Astrocyte of the spinal cord (primary cell): ENCODE results near the gene DGCR2.

Experiments
- DNase-seq: peaks from one replicate; pipeline ENCODE4 v3.0.0; 2011; ENCODE audit warnings: low read depth, low spot score
- H3K4me3 ChIP-seq: 2 replicates; pipeline ENCODE4 v1.5.1; 2011; ENCODE audit warnings: low read depth, mild to moderate bottlenecking, low read length, moderate library complexity
- in situ Hi-C: cut with HindIII; loops from 2 replicates; pipeline ENCODE4 v1.10.0; 2017; ENCODE audit warnings: low sequenced_read_pairs
- TF ChIP-seq, protein P1 (sequence below): IDR thresholded peaks from 2 replicates; pipeline ENCODE4 v1.5.1; 2012; ENCODE audit warnings: low read depth, mild to moderate bottlenecking, low read length, inconsistent platforms

DGCR2 gene

DNA sequence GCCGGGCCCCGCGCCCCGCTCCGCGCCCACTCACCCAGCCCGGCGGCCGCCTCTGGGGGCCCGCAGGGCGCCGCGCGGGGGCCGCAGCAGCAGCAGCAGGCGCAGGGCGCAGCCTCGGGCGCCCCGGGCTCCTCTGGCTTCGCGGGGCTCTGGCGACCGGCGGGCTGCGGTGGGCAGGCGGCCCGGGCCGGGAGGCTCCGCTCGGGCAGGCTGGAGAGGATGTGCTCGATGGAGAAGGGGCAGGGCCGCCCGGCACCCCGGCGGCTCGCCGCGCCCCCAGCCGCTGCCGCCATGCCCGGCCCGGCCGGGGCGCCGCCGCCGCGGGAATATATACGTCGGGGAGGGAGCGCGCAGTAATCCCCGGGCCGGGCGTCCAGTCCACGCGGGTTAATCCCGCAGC, 27.8 kb upstream of the DGCR2 start, which contains the start of gene GSC2:
Gene GSC2 (minus strand): TSS at position 302 of the 400 bp plus-strand sequence. CDS start 9 bp downstream, at position 293.
- no peak for DNase-seq
- no peak within 1 kb of the TSS for H3K4me3 ChIP-seq
- TF ChIP-seq, protein P1, sequence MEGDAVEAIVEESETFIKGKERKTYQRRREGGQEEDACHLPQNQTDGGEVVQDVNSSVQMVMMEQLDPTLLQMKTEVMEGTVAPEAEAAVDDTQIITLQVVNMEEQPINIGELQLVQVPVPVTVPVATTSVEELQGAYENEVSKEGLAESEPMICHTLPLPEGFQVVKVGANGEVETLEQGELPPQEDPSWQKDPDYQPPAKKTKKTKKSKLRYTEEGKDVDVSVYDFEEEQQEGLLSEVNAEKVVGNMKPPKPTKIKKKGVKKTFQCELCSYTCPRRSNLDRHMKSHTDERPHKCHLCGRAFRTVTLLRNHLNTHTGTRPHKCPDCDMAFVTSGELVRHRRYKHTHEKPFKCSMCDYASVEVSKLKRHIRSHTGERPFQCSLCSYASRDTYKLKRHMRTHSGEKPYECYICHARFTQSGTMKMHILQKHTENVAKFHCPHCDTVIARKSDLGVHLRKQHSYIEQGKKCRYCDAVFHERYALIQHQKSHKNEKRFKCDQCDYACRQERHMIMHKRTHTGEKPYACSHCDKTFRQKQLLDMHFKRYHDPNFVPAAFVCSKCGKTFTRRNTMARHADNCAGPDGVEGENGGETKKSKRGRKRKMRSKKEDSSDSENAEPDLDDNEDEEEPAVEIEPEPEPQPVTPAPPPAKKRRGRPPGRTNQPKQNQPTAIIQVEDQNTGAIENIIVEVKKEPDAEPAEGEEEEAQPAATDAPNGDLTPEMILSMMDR, result no peak
- in situ Hi-C loops, result no loop called here

DNA sequence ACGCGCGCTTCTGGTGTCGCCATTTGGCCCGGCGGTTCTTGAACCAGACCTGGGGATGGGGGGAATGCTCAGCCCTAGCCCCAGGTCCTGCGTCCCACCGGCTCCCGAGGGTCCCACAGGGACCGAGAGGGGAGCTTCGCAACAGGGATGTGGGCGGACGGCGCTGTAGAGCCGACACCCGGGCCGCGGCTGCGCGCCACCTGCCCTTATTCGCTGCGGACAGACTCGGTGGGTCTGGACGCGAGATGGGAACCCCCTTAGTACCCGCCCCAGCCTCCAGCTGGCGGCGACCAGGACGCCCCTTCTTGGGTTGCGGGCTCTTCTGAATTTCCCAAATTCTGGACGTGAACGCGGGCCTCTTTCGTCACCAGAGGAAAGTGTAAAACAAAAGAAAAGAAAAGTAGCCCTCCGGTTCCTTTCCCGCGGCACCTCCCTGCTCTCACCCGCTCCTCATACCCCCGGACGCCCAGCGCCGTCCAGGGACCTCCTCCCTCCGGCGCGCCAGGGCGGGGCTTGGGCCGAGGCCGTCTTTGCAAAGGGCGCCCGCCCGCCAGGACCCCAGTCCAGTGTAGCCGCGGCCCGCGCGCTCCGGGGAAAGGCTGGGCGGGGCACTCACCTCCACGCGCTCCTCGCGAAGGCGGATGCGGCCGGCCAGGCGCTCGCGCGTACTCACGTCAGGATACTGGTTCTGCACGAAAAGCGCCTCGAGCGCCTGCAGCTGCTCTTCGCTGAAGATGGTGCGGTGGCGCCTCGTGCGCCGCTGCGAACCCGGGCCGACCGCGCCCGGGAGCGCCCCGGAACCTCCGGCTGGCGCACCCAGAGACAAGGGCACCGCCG, 27.1 kb upstream of the DGCR2 start:
- TF ChIP-seq, protein P1, result no peak
- in situ Hi-C loops, result no loop called here
- no peak for DNase-seq
- no peak overlapping the region for H3K4me3 ChIP-seq

DNA sequence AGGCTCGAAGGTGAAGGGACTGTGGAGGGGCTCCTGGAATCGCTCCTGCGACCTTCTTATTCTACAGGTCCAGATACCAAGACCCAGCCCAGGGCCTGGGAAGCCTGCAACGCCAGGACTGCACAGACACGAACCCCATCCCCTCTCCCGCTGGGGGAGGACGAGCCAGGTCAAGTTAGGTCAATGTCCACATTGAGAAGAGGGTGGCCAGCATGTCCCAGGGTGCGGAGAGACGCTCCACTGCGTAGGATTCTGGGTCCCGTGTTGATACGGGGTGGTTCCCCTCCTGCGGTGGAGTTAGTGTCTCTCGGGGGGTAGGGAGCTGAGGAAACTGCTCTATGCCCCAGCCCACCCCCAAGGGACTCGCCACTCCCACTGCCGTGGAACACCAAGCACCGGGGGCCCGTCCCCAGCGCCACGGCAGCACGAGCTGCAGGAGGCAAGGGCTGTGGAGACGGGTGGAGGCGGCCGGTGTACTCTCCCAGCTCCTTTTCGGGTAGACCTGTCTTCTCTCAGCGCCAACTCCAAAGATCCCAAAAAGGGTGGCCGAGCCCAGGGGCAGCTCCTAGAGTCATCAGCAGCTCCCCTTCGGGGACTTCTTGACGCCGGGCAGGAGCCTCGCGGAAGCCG, 26.3 kb upstream of the DGCR2 start:
- TF ChIP-seq, protein P1, result no peak
- no peak for DNase-seq
- in situ Hi-C loops, result no loop called here
- no peak overlapping the region for H3K4me3 ChIP-seq

DNA sequence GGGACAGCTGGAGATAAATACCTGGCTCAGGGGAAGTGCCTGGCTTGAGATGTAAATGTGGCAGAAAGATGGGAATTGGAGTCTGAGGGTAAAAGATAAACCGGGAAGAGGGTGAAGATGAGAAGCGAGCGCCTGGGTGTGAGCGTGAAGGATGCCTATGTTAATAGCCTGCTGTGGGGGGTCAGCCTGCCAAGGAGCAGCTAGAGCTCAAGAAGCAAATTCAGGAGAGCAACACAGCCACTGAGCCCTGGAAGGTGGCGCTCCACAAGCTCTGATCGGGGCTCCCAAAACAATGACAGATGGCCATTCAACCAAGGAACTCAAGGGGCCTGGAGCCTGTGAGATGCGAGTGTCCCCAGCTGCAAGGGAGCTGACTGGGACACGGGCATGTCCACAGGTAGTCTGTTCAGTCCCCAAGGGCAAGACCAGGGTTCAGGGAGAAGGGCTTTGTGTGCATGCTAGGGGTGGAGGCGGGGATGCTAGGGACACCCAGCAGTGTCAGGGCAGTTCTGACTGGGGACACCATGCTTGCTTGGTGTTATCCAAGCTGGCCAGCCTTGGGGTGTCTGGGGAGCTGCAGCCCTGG, 25.1 kb upstream of the DGCR2 start:
- TF ChIP-seq, protein P1, result no peak
- in situ Hi-C loops, result no loop called here
- H3K4me3 ChIP-seq, result no peak overlapping the region
- DNase-seq, result no peak

DNA sequence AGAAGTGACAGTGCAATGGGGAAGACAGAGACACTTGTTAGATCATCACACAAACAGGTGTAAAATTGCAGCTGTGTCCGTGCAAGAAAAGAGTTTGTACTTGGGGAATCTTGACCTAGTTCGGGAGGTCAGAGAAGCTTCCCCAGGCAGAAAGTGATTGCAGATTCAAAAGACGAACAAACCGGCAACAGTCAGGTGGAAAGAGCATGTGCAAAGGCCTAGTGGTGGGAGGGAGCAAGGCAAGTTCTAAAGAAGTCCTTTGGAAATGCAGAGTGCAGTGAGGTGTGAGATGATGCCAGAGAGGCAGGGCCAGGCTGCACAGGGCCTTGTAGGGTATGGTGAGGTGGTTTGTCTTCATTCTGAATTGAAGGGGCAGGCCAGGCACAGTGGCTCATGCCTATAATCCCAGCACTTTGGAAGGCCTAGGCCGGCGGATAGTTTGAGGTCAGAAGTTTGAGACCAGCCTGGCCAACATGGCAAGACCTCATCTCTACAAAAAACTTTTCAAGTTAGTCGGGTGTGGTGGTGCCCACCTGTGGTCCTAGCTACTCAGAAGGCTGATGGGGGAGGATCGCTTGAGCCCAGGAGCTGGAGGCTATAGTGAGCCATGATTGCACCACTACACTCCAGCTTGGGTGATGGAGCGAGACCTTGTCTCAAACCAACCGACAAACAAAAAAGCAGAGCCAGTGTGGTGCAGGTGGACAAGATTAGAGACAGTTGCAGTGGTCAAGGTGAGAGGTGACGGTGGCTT, 24.2 kb upstream of the DGCR2 start:
- DNase-seq, result no peak
- in situ Hi-C loops, result no loop called here
- H3K4me3 ChIP-seq, result no peak overlapping the region
- TF ChIP-seq, protein P1, result no peak

DNA sequence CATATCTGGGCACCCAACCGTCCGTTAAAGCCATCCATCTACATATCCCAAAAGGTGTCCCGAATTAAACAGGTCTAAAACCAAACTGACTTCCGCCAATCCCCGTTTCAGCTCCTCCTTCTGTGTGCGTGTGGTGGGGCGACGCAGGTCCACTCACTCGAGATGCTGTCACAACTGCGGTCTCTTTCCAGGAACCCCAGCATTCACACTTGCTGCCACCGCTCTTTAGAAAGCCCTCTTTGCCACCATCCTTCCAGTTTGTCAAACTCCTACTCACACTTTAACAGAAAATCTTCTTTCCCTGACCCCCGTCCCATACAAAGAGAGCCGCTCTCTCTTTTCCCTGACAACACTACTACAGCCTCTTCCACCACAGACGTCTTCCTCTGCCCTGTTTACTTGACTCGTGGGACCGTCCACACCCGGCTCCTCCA, 21.8 kb upstream of the DGCR2 start:
- no peak for DNase-seq

More for the DNA sequence above, 21.8 kb upstream of the DGCR2 start:
- H3K4me3 ChIP-seq, result peak overlapping the region; percentile 98
- TF ChIP-seq, protein P1, result no peak
- in situ Hi-C loops, result no loop called here
